GM06990 (cell line): Measurements from ENCODE around the gene LHFPL4.
"Not testable (repeated sequence)": the region's sequence is repeated elsewhere in the genome, so short reads cannot be mapped to it uniquely, and the experiment has no call there.

Experiments used
- DNase-seq: peaks from one replicate; pipeline ENCODE4 v3.0.0-alpha.2; 2011; ENCODE audit not compliant: insufficient read length; ENCODE audit errors: extremely low read depth
- H3K27me3 ChIP-seq: replicated peaks from 2 replicates; pipeline ENCODE4 v1.6.0; 2011; ENCODE audit warnings: low read length; ENCODE audit not compliant: control insufficient read depth, insufficient read depth
- H3K36me3 ChIP-seq: 2 replicates; pipeline ENCODE4 v1.5.1; 2011; ENCODE audit warnings: low read length; ENCODE audit not compliant: control insufficient read depth, insufficient read depth
- H3K4me3 ChIP-seq: replicated peaks from 2 replicates; pipeline ENCODE4 v1.5.1; 2011; ENCODE audit warnings: low read depth, mild to moderate bottlenecking, control low read depth, low read length
- CTCF ChIP-seq: IDR thresholded peaks from 2 replicates; pipeline ENCODE4 v1.5.1; 2011; ENCODE audit warnings: low read length, control low read depth, mild to moderate bottlenecking, inconsistent platforms; ENCODE audit not compliant: insufficient read depth, poor library complexity, severe bottlenecking

Gene LHFPL4

GRCh38 chr3:9497821-9498565 lies 55.6 kb downstream of the LHFPL4 start:
- H3K27me3 ChIP-seq, result no peaks in the 10 kb centered on the region
- H3K4me3 ChIP-seq, result no peak overlapping the region
- no peak for DNase-seq
- TF ChIP-seq CTCF, result no peak
- no peaks in the 10 kb centered on the region for H3K36me3 ChIP-seq

- no peaks in the 10 kb centered on the region for H3K27me3 ChIP-seq
- H3K4me3 ChIP-seq, result no peak overlapping the region
- H3K36me3 ChIP-seq, result no peaks in the 10 kb centered on the region
- TF ChIP-seq CTCF, result no peak
- DNase-seq, result no peak
Observed at GRCh38 chr3:9496893-9497292, 56.7 kb downstream of the LHFPL4 start.

GRCh38 chr3:9494036-9494435 lies 59.6 kb downstream of the LHFPL4 start:
- DNase-seq, H3K27me3 ChIP-seq, H3K4me3 ChIP-seq, H3K36me3 ChIP-seq: not testable (repeated sequence)

- no peak for DNase-seq
- no peak for TF ChIP-seq CTCF
- H3K36me3 ChIP-seq, result no peaks in the 10 kb centered on the region
Observed at GRCh38 chr3:9491506-9491905, 62.1 kb downstream of the LHFPL4 start.

GRCh38 chr3:9485248-9485647 lies 68.4 kb downstream of the LHFPL4 start:
- Histone ChIP-seq H3K27me3 (no peaks in the 10 kb centered on the region), H3K36me3 (0 out of 2 replicates have a peak, but pooled peaks cover 2% of the 10 kb centered on the region), H3K4me3 (no peak overlapping the region)
- no peak for TF ChIP-seq CTCF
- no peak for DNase-seq

More at GRCh38 chr3:9491506-9491905, 62.1 kb downstream of the LHFPL4 start:
- Histone ChIP-seq H3K4me3 (no peak overlapping the region), H3K27me3 (no peaks in the 10 kb centered on the region)

GRCh38 chr3:9480265-9480664 lies 73.4 kb downstream of the LHFPL4 start:
- H3K4me3 ChIP-seq, result no peak overlapping the region
- no peaks in the 10 kb centered on the region for H3K27me3 ChIP-seq
- peaks cover 20% of the 10 kb centered on the region for H3K36me3 ChIP-seq
- TF ChIP-seq CTCF, result no peak
- no peak for DNase-seq
